ENCODE results near the gene LCE1A.

LCE1A gene, protein sequence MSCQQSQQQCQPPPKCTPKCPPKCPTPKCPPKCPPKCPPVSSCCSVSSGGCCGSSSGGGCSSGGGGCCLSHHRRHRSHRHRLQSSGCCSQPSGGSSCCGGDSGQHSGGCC

DNA sequence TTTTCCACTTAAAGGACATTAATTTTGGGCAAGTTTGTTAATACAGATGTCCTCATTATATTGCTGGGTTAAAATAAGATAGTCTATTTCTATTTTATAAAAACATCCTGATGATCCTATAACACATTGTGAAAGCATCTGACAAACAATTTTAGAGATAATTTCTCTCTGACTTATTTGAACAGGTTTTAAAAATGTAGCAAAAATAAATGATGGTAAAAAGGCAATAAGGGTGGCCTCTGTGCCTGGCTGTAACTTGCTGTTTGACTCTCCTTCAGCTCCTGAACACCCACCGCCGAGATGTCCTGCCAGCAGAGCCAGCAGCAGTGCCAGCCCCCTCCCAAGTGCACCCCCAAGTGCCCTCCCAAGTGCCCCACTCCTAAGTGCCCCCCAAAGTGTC is at the start of gene LCE1A:
Gene LCE1A (plus strand): TSS at position 301 of the 400 bp plus-strand sequence. CDS start 0 bp downstream, at position 301.
- no peak for DNase-seq (ENCODE audit: low read depth)

DNA sequence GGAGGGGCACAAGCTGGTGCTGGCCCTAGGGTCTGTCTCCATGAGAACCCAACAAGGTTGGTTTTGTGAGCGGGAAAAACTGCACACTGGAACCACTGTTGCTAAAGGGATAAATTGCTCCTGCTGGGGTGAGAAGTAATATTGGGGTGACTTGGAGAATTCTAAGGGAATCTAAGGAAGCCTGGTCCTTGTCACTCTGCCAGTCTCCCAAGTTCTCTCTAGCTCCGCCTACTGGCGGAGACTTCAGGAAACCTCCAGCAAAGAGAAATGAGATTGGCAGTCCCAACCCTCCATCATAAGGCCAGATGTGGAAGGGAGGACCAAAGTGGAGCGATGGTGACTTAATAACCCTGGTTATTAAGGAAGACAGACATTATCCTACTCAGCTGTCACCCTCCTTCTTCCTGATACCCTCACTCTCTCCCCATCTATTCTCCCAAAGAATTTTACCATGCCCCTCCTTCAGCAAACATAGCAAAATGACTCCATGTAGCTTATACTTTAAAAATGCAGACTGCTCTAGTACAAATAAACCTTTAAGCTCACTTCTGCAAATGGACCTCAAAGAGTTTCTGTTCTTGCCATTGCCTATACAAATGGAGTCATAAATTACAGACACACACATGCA is 49.6 kb upstream of the LCE1A start:
- DNase-seq (ENCODE audit: low read depth): no peak

DNA sequence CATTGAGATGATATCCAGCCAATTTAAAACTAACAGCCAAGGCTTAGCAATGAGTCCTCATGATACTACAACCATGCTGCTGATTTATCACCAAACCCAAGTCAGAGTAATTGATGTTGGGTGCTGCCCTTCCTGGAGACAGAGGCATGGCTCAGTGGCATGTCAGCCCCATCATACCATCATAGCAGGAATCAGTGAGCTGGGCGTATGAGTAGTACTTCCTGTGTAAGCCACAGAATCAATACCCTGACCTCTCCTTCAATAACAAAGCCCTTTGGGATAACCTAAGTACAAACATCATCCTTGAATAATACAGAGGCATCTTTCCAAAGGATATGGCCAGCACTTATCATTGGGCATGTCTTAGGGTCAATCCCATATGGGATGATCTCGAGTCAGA is 44.2 kb upstream of the LCE1A start:
- no peak for DNase-seq (ENCODE audit: low read depth)

GRCh38 chr1:152786077-152786476 is 41.2 kb upstream of the LCE1A start, which contains the start of gene LCE1E:
Gene LCE1E (plus strand): TSS chr1:152786257. CDS start chr1:152787300, 1,043 bp downstream.
- no peak for DNase-seq (ENCODE audit: low read depth)

DNA sequence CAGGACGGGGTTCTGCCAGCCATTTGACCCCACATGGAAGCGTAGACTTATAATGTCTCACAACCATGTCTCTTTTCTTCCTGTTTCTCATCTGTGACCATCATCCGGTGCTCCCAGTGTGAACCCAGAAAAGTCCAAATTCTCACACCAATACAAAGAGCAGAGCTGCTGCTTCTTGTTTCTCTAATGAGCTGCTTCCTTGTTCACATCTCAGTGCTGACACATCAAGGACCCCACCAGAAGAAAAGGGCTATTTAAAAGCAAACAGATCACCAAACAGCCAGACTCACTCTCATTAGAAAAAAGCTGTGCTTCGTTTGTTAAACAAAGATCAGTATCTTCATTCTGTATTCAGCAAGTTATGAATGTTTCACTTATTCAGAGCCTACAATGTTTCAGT is 31.6 kb upstream of the LCE1A start:
- DNase-seq (ENCODE audit: low read depth): no peak

- DNase-seq (ENCODE audit: low read depth): no peak
Measured at GRCh38 chr1:152796421-152796820, 30.9 kb upstream of the LCE1A start, which contains the start of gene LCE1D. Gene LCE1D (plus strand): TSS chr1:152796721. CDS start chr1:152797795, 1,074 bp downstream.

- DNase-seq (ENCODE audit: low read depth): no peak
Measured at GRCh38 chr1:152801333-152801732, 25.9 kb upstream of the LCE1A start.

- DNase-seq (ENCODE audit: low read depth): no peak
Measured at GRCh38 chr1:152806576-152806975, 20.7 kb upstream of the LCE1A start, which contains the start of gene LCE1C. Gene LCE1C (minus strand): TSS chr1:152806651. CDS start chr1:152805478, 1,173 bp downstream.

DNA sequence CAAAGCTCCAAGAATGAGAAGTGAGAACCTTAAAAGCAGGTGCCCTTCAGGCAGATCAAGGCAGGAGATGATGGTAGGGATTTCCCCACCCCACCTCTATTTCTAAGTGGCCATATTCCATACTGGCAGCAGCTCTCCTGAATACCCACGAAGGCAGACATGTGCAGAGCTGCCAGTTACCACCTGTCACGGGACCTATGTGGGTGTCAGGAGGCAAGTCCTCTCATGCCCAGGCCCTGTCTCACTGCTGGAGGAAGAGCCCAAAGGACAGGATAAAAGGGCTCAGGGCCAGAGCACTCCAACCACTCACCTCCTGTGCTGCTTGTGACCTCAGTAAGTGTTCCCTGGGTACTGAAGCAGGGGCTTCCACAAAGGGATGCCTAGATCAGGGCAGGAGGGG is 16.2 kb upstream of the LCE1A start:
- no peak for DNase-seq (ENCODE audit: low read depth)

DNA sequence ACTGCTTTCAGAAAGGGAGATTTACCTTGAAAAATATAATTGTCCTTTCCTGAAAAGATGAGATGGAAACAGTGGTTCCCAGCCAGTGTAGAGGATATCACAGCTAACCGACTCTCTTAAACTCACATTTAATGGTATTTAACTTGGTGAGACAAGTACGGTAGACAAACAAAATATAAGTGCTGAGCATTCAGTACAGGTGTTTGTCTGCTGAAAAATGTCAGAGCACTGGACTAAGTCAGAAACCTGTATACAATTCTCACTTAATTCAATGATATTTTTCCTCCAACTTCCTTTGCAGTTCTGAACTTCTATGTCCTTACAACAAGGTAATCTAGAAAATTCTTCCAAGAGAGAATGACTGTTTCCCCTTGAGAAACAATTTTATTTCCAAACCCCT is 15.6 kb upstream of the LCE1A start, which contains the start of gene LCE1B:
Gene LCE1B (plus strand): TSS at position 301 of the 400 bp plus-strand sequence. CDS start 476 bp downstream, outside the sequence.
- no peak for DNase-seq (ENCODE audit: low read depth)

GRCh38 chr1:152817309-152817708 is 10.0 kb upstream of the LCE1A start:
- DNase-seq (ENCODE audit: low read depth): no peak

DNA sequence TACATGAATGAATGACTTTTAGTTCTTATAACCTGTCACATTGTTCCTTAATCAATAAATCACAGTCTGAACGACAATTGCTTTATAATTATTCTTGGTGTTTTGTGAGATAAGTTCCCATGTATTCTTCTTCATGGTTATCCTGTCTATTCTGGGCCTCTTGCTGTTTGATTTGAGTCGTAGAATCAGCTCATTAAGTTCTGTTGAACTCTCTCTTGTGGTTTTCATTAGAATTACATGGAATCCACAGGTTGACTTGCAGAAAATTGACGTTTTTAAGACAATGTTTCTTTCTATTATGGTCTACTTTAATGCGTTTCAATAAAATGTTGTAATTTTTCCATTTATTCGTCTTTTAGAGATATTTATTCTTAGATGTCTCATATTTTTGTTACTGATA is 4.0 kb upstream of the LCE1A start:
- DNase-seq (ENCODE audit: low read depth): no peak

GRCh38 chr1:152824964-152825363 is 2.3 kb upstream of the LCE1A start:
- DNase-seq (ENCODE audit: low read depth): no peak

DNA sequence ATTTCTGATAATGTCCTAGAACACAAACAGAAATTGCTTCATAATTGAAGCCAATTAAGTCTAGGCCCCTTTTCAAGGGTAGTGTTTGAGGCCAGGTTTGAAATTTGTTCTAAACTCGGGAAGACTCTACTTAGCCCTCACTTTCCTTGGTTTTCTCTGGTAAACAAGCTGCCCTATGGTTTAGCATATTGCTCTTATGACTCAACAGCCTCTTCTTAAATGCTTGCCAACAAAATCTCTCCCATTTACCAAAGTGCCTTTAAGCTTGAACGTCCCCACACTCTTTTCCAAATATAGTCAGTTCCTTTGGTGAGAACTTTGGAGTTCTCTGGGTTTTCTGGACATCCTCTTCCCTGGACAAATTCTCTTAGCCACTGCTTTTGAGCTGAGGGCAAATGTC is 9.6 kb downstream of the LCE1A start:
- no peak for DNase-seq (ENCODE audit: low read depth)

DNA sequence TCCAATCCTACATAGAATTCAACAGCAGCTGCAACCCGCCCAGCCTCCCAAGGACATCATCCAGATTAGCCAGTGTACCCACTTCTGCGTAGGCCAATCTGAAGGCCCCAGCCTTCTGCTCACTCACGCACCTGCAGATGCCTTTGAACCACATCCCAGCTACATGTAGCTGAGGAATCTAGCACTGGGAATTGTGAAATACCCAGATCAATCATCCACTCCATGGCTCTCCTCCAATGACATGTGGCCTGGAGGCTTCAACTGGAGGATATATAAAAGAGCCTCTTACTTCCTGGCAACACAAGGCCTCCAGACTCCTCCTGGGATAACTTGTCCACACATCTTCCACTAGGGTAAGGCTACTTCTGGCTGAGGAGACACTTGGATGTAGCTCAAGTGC is 15.3 kb downstream of the LCE1A start, which contains the start of gene LCE6A:
Gene LCE6A (plus strand): TSS at position 301 of the 400 bp plus-strand sequence. CDS start 665 bp downstream, outside the sequence.
- no peak for DNase-seq (ENCODE audit: low read depth)

DNA sequence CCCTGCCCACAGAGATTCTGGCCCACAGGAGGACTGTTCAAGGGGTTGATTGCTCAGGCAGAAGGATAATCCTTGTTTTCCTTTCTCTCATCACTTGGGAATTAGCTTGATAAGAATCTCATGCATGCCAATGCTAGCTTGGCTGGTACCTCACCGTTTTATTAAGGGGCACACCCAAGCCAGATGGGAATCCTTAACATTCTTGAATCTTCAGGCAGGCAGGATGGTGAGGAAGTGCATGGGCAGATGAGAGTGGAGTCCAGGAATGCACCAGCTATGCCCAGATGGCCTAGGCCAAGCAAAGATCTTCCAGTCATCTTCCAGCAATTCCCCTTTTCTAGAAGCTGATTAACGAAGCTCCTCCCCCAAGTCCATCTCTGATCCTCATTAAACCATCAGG is 28.4 kb downstream of the LCE1A start:
- DNase-seq (ENCODE audit: low read depth): no peak

- no peak for DNase-seq (ENCODE audit: low read depth)
Measured at GRCh38 chr1:152858062-152858461, 30.8 kb downstream of the LCE1A start.

- DNase-seq (ENCODE audit: low read depth): no peak
Measured at GRCh38 chr1:152859696-152860095, 32.4 kb downstream of the LCE1A start, which contains the start of gene LCE7A. Gene LCE7A (plus strand): TSS chr1:152859996. CDS start chr1:152860698, 702 bp downstream.

GRCh38 chr1:152860129-152860528 is 32.9 kb downstream of the LCE1A start:
- no peak for DNase-seq (ENCODE audit: low read depth)

GRCh38 chr1:152861374-152861773 is 34.1 kb downstream of the LCE1A start:
- no peak for DNase-seq (ENCODE audit: low read depth)

- DNase-seq (ENCODE audit: low read depth): no peak
Measured at GRCh38 chr1:152864443-152864842, 37.2 kb downstream of the LCE1A start.

DNA sequence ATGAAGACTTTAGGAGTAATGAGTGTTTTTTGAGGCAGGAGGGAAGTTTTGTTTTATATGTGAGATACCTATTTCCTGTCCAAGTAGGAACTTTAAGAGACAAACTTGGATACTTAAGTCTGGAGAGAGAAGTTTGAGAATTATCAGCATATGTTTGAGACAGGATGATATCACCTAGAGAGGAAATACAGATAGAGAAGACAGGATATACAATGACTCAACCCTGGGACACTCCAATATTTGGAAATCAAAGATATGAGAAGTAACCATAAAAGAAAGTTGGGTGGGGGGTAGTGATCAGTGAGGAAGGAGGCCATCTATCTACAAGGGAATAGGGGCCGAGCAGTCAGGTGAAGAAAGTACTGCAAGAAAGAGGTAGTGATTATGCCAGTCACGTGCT is 39.0 kb downstream of the LCE1A start:
- no peak for DNase-seq (ENCODE audit: low read depth)

DNA sequence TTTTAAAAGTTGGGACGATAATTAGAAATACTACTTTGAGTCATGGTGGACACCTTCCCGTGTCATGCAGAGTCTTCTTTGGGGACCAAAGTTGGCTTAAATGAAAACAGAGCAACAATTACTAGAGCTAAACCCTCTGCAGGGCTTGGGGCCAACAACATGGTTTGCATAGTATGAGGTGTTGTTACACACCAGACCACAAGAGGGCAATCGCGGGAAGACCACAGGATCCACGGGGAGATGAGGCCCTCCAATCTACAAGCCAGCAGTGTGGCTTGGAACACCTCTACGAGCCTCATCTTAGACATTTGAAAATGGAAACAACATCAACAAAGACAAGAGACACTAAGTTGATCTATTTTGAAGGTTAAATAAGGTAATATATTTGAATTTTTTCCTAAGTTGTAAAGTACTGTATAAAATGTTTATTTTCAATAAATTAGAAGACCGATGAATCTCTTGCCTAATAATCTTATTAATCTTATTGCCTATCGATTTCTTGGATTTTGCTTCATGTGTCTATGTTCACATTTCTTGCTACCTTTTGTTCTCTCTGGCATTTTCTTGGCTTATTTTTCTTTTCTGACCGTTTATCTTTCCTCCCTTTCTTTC is 42.6 kb downstream of the LCE1A start:
- DNase-seq (ENCODE audit: low read depth): no peak
